H1 (cell line): ENCODE data around the gene AMOTL2. TPM values are rescaled to one million over a fixed set of nuclear protein-coding genes. Genes with fewer than 3 reads are reported as not detected.

Experiments
- BACH1 ChIP-seq: IDR thresholded peaks from 2 replicates; pipeline ENCODE4 v1.6.1; 2012; ENCODE audit warnings: low read length, improper control_type of control experiment
- JUND ChIP-seq: IDR thresholded peaks from 2 replicates; pipeline ENCODE4 v1.6.1; 2011; ENCODE audit warnings: mild to moderate bottlenecking, improper control_type of control experiment, low read length
- POU5F1 ChIP-seq: IDR thresholded peaks from 2 replicates; pipeline ENCODE4 v1.6.1; 2011; ENCODE audit warnings: low read depth, mild to moderate bottlenecking, low read length, moderate library complexity
- TBP ChIP-seq: IDR thresholded peaks from 2 replicates; pipeline ENCODE4 v1.6.1; 2011; ENCODE audit warnings: low read depth, low read length, improper control_type of control experiment
- polyA plus RNA-seq, 7 experiments: library from polyadenylated mRNA; depleted of rRNA in 3 of 7; stranded (reverse) in 5 of 7; unstranded in 2 of 7; fragments of >200 nt in 5 of 7; fragments of 200-250 nt in 2 of 7; gene quantifications; 1 replicate in 5 of 7; 2 replicates in 1 of 7; 4 replicates in 1 of 7; pipeline versions ENCODE4 v1.2.1 to v1.2.3, GENCODE V29; 2011 to 2013; ENCODE audit warnings: missing spikeins in 2 of 7, mixed read lengths in 2 of 7
- total RNA-seq: library from RNA; stranded (reverse); fragmentation: NEBNext Ultra II Directional; extraction: Animal tissue kit (Norgen Biotek cat#: 25700); gene quantifications from 2 replicates; pipeline ENCODE4 v1.2.1, GENCODE V29; 2021
- TF ChIP-seq, protein P1 (sequence below): IDR thresholded peaks from 2 replicates; pipeline ENCODE4 v1.6.1; 2012; ENCODE audit warnings: inconsistent platforms
- TF ChIP-seq, protein P2 (sequence below): IDR thresholded peaks from 2 replicates; pipeline ENCODE4 v1.6.1; 2012; ENCODE audit warnings: inconsistent platforms
- TF ChIP-seq, protein P3 (sequence below), 3 experiments: IDR thresholded peaks; 1 replicate in 2 of 3; 2 replicates in 1 of 3; pipeline versions ENCODE4 v1.5.1 to v1.6.1; 2011; ENCODE audit warnings: low read length in 3 of 3, mild to moderate bottlenecking in 3 of 3, inconsistent platforms in 2 of 3, low read depth in 1 of 3, moderate library complexity in 1 of 3; ENCODE audit not compliant: insufficient read depth in 1 of 3; ENCODE audit errors: control extremely low read depth in 1 of 3

Gene AMOTL2
- total and polyA plus RNA-seq, 2 of the 8 experiments (the other 6 are each of a cell fraction or from before 2014, with no cell fraction given), result 19.0 to 63.7 TPM

DNA sequence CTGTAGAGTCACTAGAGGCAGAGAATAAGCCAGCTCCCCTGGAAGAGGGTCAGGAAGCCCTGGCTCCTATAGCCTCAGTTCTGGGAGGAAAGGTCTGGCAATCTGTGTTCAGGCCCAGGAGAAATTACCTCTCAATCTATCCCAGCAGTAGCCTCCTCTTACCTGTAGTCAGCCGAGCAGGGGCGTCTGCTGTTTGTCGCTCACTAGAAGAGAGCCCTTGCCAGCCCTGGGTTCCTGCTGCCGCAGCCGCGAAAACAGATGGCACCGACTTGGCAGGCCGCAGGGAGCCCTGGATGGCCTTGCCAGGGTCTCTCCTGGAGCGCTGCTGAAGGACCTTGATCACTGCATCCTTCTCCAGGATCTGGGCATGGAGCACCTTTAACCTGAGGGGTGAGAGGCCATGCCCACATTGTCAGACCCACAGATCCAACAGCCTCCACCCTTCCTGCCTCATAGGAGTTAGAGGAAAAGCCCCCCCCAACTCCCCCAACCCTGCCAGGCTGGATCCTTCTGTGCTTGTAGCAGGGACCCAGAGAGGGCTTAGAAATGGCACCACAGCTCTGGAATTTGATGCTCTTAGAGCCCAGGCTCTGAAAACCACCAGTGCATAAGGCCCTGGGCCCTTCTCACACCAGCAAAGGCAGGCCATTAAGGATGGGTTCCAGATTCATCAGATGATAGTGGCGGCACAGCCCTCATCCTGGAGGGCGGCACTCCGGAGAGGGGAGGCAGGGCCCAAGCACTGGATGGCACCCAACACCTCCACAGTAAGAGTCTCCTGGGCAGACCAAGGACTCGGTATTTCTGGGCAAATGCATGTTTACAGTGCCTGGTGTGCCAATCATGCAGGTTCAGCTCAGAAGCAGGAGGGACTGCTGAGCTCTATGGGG is 14.9 kb downstream of the AMOTL2 start (continued):
- TF ChIP-seq POU5F1 (no peak), BACH1 (no peak), TBP (no peak), JUND (no peak)
- TF ChIP-seq, protein P1, sequence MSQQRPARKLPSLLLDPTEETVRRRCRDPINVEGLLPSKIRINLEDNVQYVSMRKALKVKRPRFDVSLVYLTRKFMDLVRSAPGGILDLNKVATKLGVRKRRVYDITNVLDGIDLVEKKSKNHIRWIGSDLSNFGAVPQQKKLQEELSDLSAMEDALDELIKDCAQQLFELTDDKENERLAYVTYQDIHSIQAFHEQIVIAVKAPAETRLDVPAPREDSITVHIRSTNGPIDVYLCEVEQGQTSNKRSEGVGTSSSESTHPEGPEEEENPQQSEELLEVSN, result no peak
- TF ChIP-seq, protein P2, sequence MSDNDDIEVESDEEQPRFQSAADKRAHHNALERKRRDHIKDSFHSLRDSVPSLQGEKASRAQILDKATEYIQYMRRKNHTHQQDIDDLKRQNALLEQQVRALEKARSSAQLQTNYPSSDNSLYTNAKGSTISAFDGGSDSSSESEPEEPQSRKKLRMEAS, result no peak
- TF ChIP-seq, protein P3, sequence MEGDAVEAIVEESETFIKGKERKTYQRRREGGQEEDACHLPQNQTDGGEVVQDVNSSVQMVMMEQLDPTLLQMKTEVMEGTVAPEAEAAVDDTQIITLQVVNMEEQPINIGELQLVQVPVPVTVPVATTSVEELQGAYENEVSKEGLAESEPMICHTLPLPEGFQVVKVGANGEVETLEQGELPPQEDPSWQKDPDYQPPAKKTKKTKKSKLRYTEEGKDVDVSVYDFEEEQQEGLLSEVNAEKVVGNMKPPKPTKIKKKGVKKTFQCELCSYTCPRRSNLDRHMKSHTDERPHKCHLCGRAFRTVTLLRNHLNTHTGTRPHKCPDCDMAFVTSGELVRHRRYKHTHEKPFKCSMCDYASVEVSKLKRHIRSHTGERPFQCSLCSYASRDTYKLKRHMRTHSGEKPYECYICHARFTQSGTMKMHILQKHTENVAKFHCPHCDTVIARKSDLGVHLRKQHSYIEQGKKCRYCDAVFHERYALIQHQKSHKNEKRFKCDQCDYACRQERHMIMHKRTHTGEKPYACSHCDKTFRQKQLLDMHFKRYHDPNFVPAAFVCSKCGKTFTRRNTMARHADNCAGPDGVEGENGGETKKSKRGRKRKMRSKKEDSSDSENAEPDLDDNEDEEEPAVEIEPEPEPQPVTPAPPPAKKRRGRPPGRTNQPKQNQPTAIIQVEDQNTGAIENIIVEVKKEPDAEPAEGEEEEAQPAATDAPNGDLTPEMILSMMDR (IDR thresholded peaks at IDR 0.05; ENCODE audit: control extremely low read depth in 1 of 3, insufficient read depth in 1 of 3, low read depth in 1 of 3, low read length in 3 of 3), result no peak
